GM12878 (cell line): ENCODE measurements around the gene GVQW3. TPM values are rescaled to one million over a fixed set of nuclear protein-coding genes. Genes with fewer than 3 reads are reported as not detected.
A peak's percentile ranks its signal among the peaks of the same experiment; 100 is the strongest.

ENCODE experiments used
- ATAC-seq: fragments of 200-7000 bp; cut with Tn5 transposase; 3 replicates; pipeline ENCODE4 v1.9.1; 2020; ENCODE audit warnings: mild to moderate bottlenecking, moderate library complexity
- BruUV-seq: library from RNA; stranded (reverse); fragments of 400-500 nt; replicated peaks from 2 replicates; lab custom pipeline; 2021; lab: Mats Ljungman, UMichigan
- CTCF ChIA-PET: fragments of 300-600 bp; sonication (Branson Sonifier 250); formaldehyde crosslinking; extraction: SDS; loops from one replicate; lab custom pipeline; 2021; ENCODE audit warnings: inconsistent platforms; lab: Yijun Ruan, JAX
- POLR2A ChIA-PET: fragments of 350-600 bp; formaldehyde crosslinking; extraction: SDS; loops from one replicate; lab custom pipeline; 2021; ENCODE audit warnings: inconsistent platforms; lab: Charles Lee
- RAD21 ChIA-PET: fragments of 300-600 bp; sonication (Branson Sonifier 250); formaldehyde crosslinking; loops from one replicate; lab custom pipeline; 2023; ENCODE audit warnings: antibody characterized with exemption; ENCODE audit not compliant: unreplicated experiment; lab: Charles Lee
- SMC1A ChIA-PET: fragments of 300-600 bp; sonication (Branson Sonifier 250); formaldehyde crosslinking; loops from one replicate; lab custom pipeline; 2023; ENCODE audit not compliant: unreplicated experiment, uncharacterized antibody; lab: Charles Lee
- DNase-seq: peaks from one replicate; pipeline ENCODE4 v3.0.0-alpha.2; 2011; ENCODE audit warnings: low read depth, low spot score
- FAIRE-seq: peaks from 3 replicates; lab custom pipeline; 2011; peaks lifted over from hg19 to GRCh38; lab: Jason Lieb, UNC
- H2AFZ ChIP-seq: 2 replicates; pipeline ENCODE4 v1.6.0; 2011; ENCODE audit warnings: low read depth, low read length, control low read depth; ENCODE audit not compliant: control insufficient read depth
- H3K27ac ChIP-seq: 2 replicates; pipeline ENCODE4 v1.5.1; 2011; ENCODE audit warnings: control low read depth; ENCODE audit not compliant: control insufficient read depth, insufficient read depth
- H3K27me3 ChIP-seq, 2 experiments: replicated peaks in 1 of 2; 2 replicates each; pipeline versions ENCODE4 v1.6.0 to v1.6.1; 2011; ENCODE audit warnings: low read length in 1 of 2; ENCODE audit not compliant: control insufficient read depth in 2 of 2, insufficient read depth in 2 of 2
- H3K36me3 ChIP-seq, 2 experiments: 2 replicates each; pipeline ENCODE4 v1.5.1; 2011; ENCODE audit warnings: low read length in 1 of 2; ENCODE audit not compliant: control insufficient read depth in 2 of 2, insufficient read depth in 2 of 2
- H3K4me1 ChIP-seq: 2 replicates; pipeline ENCODE4 v1.6.1; 2011; ENCODE audit warnings: mild to moderate bottlenecking, low read length, moderate library complexity, mixed read lengths; ENCODE audit not compliant: control insufficient read depth, insufficient read depth
- H3K4me2 ChIP-seq: 2 replicates; pipeline ENCODE4 v1.6.0; 2011; ENCODE audit warnings: control low read depth; ENCODE audit not compliant: control insufficient read depth, insufficient read depth
- H3K4me3 ChIP-seq: fragments of 200-600 bp; sonication (generic); 2 replicates; pipeline ENCODE4 v1.5.1; 2016
- H3K79me2 ChIP-seq: 2 replicates; pipeline ENCODE4 v1.6.0; 2011; ENCODE audit warnings: low read length; ENCODE audit not compliant: control insufficient read depth, insufficient read depth
- H3K9ac ChIP-seq: 2 replicates; pipeline ENCODE4 v1.8.0; 2011; ENCODE audit warnings: low read length, control low read depth, mixed read lengths; ENCODE audit not compliant: control insufficient read depth, insufficient read depth
- H3K9me3 ChIP-seq: replicated peaks from 3 replicates; pipeline ENCODE4 v1.5.1; 2011; ENCODE audit warnings: mild to moderate bottlenecking, low read length; ENCODE audit not compliant: control insufficient read depth, insufficient read depth
- H4K20me1 ChIP-seq: 2 replicates; pipeline ENCODE4 v1.6.0; 2011; ENCODE audit not compliant: control insufficient read depth, insufficient read depth
- BMI1 ChIP-seq: fragments of 450-650 bp; IDR thresholded peaks from 2 replicates; pipeline ENCODE4 v1.6.1; 2016; ENCODE audit warnings: mild to moderate bottlenecking, moderate library complexity, borderline replicate concordance
- GABPA ChIP-seq: IDR thresholded peaks from 2 replicates; pipeline ENCODE4 v1.6.1; 2014; ENCODE audit warnings: antibody characterized with exemption, low read depth, mild to moderate bottlenecking, inconsistent platforms
- GATAD2B ChIP-seq: fragments of 450-650 bp; conservative IDR thresholded peaks from 2 replicates; pipeline ENCODE4 v1.6.1; 2017; ENCODE audit warnings: low read depth, mild to moderate bottlenecking, moderate library complexity
- KDM1A ChIP-seq: fragments of 200-600 bp; sonication (generic); IDR thresholded peaks from 2 replicates; pipeline ENCODE4 v1.6.1; 2016; ENCODE audit warnings: borderline replicate concordance
- NRF1 ChIP-seq: conservative IDR thresholded peaks from 2 replicates; pipeline ENCODE4 v1.6.1; 2011; ENCODE audit warnings: mild to moderate bottlenecking, low read depth, low read length, improper control_type of control experiment
- TARDBP ChIP-seq: IDR thresholded peaks from 2 replicates; pipeline ENCODE4 v1.6.1; 2016; ENCODE audit warnings: borderline replicate concordance
- ZNF24 ChIP-seq: fragments of 450-650 bp; IDR thresholded peaks from 2 replicates; pipeline ENCODE4 v1.6.1; 2017; ENCODE audit warnings: antibody characterized with exemption, mild to moderate bottlenecking
- WGBS: methylation state at CpG from one replicate; pipeline ENCODE4 v1.1.6; 2016; ENCODE audit warnings: low lambda C conversion rate; ENCODE audit not compliant: insufficient replicate concordance, insufficient coverage; ENCODE audit errors: missing lambda C conversion rate; 5-methylcytosine and 5-hydroxymethylcytosine counted together
- in situ Hi-C: fragments of 300-500 bp; cut with MboI; formaldehyde crosslinking; loops from 9 replicates; pipeline ENCODE4 v1.14.3; 2018; ENCODE audit warnings: mixed read lengths
- intact Hi-C: fragments of 100-400 bp; cut with micrococcal nuclease; formaldehyde crosslinking; loops from one replicate; pipeline ENCODE4 v1.14.2; 2022; ENCODE audit not compliant: unreplicated experiment
- polyA plus RNA-seq, 11 experiments: library from polyadenylated mRNA; depleted of rRNA in 4 of 11; unstranded in 6 of 11; stranded (reverse) in 5 of 11; fragments of >200 nt; fragmentation: Nextera tagmentation in 4 of 11; fragmentation: Illumina TruSeq in 1 of 11; extraction: Ambion mirVana in 4 of 11; extraction: Trizol in 1 of 11; gene quantifications; 1 replicate in 1 of 11; 2 replicates in 10 of 11; pipeline versions ENCODE4 v1.2.1 to v1.2.3, GENCODE V29; 2011 to 2016; ENCODE audit warnings: inconsistent platforms in 2 of 11, missing spikeins in 2 of 11, low read depth in 1 of 11
- total RNA-seq, 4 experiments: library from RNA; depleted of rRNA in 3 of 4; stranded (reverse); fragments of >200 nt in 3 of 4; fragmentation: Illumina TruSeq in 1 of 4; extraction: Trizol in 1 of 4; gene quantifications; 2 replicates each; pipeline versions ENCODE4 v1.2.1 to v1.2.3, GENCODE V29; 2013 to 2021
- TF ChIP-seq, protein P1 (sequence below): IDR thresholded peaks from 2 replicates; pipeline ENCODE4 v1.6.1; 2012; ENCODE audit warnings: improper control_type of control experiment, low read depth, low read length; ENCODE audit not compliant: insufficient replicate concordance

The GVQW3 gene
- total and polyA plus RNA-seq, 10 of the 15 experiments (the other 5 are each of a cell fraction or from before 2014, with no cell fraction given): 0.13 to 3.3 (median 1.7) TPM

GRCh38 chr11:76424891-76425290 lies 43.8 kb downstream of the GVQW3 start:
- 49% methylated on average over 2 of the region's 2 CpGs for WGBS
- peak overlapping the region; percentile 44 for H3K4me2 ChIP-seq
- TF ChIP-seq BMI1: no peak
- TF ChIP-seq GABPA: no peak
- TF ChIP-seq ZNF24: no peak
- TF ChIP-seq, all 136 proteins: peak for 0
- intact Hi-C loops: no loop called here
- Histone ChIP-seq H3K27ac (no peak overlapping the region), H3K4me3 (no peak overlapping the region), H2AFZ (peak overlapping the region; percentile 9; the same call in 1 of the 2 replicates), H3K9me3 (no peaks in the 10 kb centered on the region), H3K36me3 (no peaks in the 10 kb centered on the region), H3K79me2 (no peaks in the 10 kb centered on the region), H3K4me1 (peaks cover 11% of the 10 kb centered on the region), H3K9ac (no peak overlapping the region), H4K20me1 (no peaks in the 10 kb centered on the region), H3K27me3 (no peaks in the 10 kb centered on the region)
- SMC1A ChIA-PET: interaction anchor here (0.7 to 2.3 kb wide), 6 partner anchors 11 to 37 kb away, joined by 3 to 9 read pairs (median 4); no protein-coding TSS in a partner anchor
- CTCF ChIA-PET: interaction anchor here (0.7 to 1.9 kb wide), 6 partner anchors 9 to 106 kb away, joined by 3 to 8 read pairs (median 3); partner anchors contain the start of gene EMSY
- BruUV-seq: no TSS peak
- in situ Hi-C loops: no loop called here
- FAIRE-seq: no peak
- no peak for DNase-seq
- ATAC-seq: peak; percentile 88
- RAD21 ChIA-PET: interaction anchor here (0.9 to 1.5 kb wide), 8 partner anchors 12 to 87 kb away, joined by 3 to 5 read pairs (median 3); partner anchors contain the start of gene EMSY
- POLR2A ChIA-PET: interaction anchor here (1.3 kb wide), 1 partner anchor 18 kb away, joined by 4 read pairs; no protein-coding TSS in a partner anchor

DNA sequence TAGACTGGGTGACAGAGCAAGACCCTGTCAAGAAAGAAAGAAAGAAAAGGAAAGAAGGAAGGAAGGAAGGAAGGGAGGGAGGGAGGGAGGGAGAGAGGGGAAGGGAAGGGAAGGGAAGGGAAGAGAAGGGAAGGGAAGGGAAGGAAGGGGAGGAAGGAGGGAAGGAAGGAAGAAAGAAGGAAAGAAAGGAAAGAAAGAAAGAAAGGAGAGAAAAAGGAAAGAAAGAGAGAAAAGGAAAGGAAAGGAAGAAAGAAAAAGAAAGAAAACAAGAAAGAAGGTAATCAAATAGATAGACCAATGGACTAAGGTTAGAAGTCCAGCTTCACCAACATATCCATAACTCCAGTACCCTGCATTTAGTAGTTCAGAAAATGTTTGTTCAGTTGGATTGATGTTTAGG lies 45.5 kb downstream of the GVQW3 start:
- in situ Hi-C loops (no loop called here), intact Hi-C loops (no loop called here)
- Histone ChIP-seq H3K27ac (no peak overlapping the region), H3K4me1 (peaks cover 11% of the 10 kb centered on the region), H4K20me1 (no peaks in the 10 kb centered on the region), H3K79me2 (no peaks in the 10 kb centered on the region), H3K4me2 (no peak overlapping the region), H2AFZ (no peak overlapping the region), H3K27me3 (no peaks in the 10 kb centered on the region), H3K9me3 (no peaks in the 10 kb centered on the region), H3K36me3 (no peaks in the 10 kb centered on the region), H3K4me3 (no peak overlapping the region), H3K9ac (no peak overlapping the region)
- CTCF ChIA-PET: interaction anchor here (1.6 kb wide), 1 partner anchor 16 kb away, joined by 4 read pairs; no protein-coding TSS in a partner anchor
- SMC1A ChIA-PET: no interaction called here
- FAIRE-seq (no peak), DNase-seq (no peak), ATAC-seq (no peak)
- RAD21 ChIA-PET: no interaction called here
- BruUV-seq: no TSS peak
- POLR2A ChIA-PET: interaction anchor here (0.6 kb wide), 1 partner anchor 76 kb away, joined by 3 read pairs; no protein-coding TSS in a partner anchor
- TF ChIP-seq TARDBP (no peak), KDM1A (no peak), NRF1 (no peak), GATAD2B (no peak)
- TF ChIP-seq, protein P1, sequence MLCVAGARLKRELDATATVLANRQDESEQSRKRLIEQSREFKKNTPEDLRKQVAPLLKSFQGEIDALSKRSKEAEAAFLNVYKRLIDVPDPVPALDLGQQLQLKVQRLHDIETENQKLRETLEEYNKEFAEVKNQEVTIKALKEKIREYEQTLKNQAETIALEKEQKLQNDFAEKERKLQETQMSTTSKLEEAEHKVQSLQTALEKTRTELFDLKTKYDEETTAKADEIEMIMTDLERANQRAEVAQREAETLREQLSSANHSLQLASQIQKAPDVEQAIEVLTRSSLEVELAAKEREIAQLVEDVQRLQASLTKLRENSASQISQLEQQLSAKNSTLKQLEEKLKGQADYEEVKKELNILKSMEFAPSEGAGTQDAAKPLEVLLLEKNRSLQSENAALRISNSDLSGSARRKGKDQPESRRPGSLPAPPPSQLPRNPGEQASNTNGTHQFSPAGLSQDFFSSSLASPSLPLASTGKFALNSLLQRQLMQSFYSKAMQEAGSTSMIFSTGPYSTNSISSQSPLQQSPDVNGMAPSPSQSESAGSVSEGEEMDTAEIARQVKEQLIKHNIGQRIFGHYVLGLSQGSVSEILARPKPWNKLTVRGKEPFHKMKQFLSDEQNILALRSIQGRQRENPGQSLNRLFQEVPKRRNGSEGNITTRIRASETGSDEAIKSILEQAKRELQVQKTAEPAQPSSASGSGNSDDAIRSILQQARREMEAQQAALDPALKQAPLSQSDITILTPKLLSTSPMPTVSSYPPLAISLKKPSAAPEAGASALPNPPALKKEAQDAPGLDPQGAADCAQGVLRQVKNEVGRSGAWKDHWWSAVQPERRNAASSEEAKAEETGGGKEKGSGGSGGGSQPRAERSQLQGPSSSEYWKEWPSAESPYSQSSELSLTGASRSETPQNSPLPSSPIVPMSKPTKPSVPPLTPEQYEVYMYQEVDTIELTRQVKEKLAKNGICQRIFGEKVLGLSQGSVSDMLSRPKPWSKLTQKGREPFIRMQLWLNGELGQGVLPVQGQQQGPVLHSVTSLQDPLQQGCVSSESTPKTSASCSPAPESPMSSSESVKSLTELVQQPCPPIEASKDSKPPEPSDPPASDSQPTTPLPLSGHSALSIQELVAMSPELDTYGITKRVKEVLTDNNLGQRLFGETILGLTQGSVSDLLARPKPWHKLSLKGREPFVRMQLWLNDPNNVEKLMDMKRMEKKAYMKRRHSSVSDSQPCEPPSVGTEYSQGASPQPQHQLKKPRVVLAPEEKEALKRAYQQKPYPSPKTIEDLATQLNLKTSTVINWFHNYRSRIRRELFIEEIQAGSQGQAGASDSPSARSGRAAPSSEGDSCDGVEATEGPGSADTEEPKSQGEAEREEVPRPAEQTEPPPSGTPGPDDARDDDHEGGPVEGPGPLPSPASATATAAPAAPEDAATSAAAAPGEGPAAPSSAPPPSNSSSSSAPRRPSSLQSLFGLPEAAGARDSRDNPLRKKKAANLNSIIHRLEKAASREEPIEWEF: no peak
